K562 (cell line): ENCODE results near the gene KCNK6. TPM values are rescaled to one million over a fixed set of nuclear protein-coding genes. Genes with fewer than 3 reads are reported as not detected.

Experiments used
- ADNP ChIP-seq: fragments of 200-800 bp; sonication (Bioruptor generic); IDR thresholded peaks from 2 replicates; pipeline ENCODE4 v1.6.1; 2016; ENCODE audit warnings: missing genetic modification characterization, missing compliant biosample characterization
- CHD1 ChIP-seq: fragments of 200-600 bp; sonication (generic); IDR thresholded peaks from one replicate; pipeline ENCODE4 v1.6.1; 2012; ENCODE audit warnings: mild to moderate bottlenecking, moderate library complexity, low read length, inconsistent platforms
- FOSL1 ChIP-seq: fragments of 200-800 bp; sonication (Bioruptor generic); conservative IDR thresholded peaks from 2 replicates; pipeline ENCODE4 v1.6.1; 2016; ENCODE audit warnings: missing genetic modification characterization, missing compliant biosample characterization
- FOXJ2 ChIP-seq: fragments of 200-800 bp; sonication (Bioruptor generic); IDR thresholded peaks from 2 replicates; pipeline ENCODE4 v1.6.1; 2016; ENCODE audit warnings: missing genetic modification characterization, missing compliant biosample characterization
- FOXK1 ChIP-seq: sonication (generic); formaldehyde crosslinking; IDR thresholded peaks from 2 replicates; pipeline ENCODE4 v1.8.0; 2022; ENCODE audit warnings: missing genetic modification reagents, mild to moderate bottlenecking, borderline replicate concordance
- FOXK2 ChIP-seq, 2 experiments: fragments of 450-650 bp; IDR thresholded peaks in 1 of 2; conservative IDR thresholded peaks in 1 of 2; 2 replicates each; pipeline ENCODE4 v1.6.1; 2016; ENCODE audit warnings: low read depth in 2 of 2, mild to moderate bottlenecking in 1 of 2
- HMGN3 ChIP-seq: IDR thresholded peaks from 2 replicates; pipeline ENCODE4 v1.6.1; 2011; ENCODE audit warnings: borderline replicate concordance, low read depth, mild to moderate bottlenecking, mixed read lengths, low read length; ENCODE audit not compliant: insufficient read length; ENCODE audit errors: extremely low read depth
- ILK ChIP-seq: fragments of 450-650 bp; IDR thresholded peaks from 2 replicates; pipeline ENCODE4 v1.6.1; 2016; ENCODE audit warnings: missing genetic modification characterization, low read depth, mild to moderate bottlenecking, missing compliant biosample characterization, moderate library complexity, borderline replicate concordance
- PHF20 ChIP-seq: fragments of 450-650 bp; IDR thresholded peaks from 2 replicates; pipeline ENCODE4 v1.6.1; 2018; ENCODE audit not compliant: partially characterized antibody
- PML ChIP-seq: IDR thresholded peaks from 2 replicates; pipeline ENCODE4 v1.6.1; 2012; ENCODE audit warnings: low read length, inconsistent platforms
- RB1 ChIP-seq: fragments of 450-650 bp; IDR thresholded peaks from 2 replicates; pipeline ENCODE4 v1.6.1; 2017; ENCODE audit warnings: low read depth, mild to moderate bottlenecking
- RBFOX2 ChIP-seq: fragments of 200-400 bp; formaldehyde crosslinking; IDR thresholded peaks from 2 replicates; pipeline ENCODE4 v1.6.1; 2017; ENCODE audit warnings: low read depth, mild to moderate bottlenecking, low read length, moderate library complexity
- SLC30A9 ChIP-seq: fragments of 250-450 bp; sonication (Bioruptor Pico); IDR thresholded peaks from 2 replicates; pipeline ENCODE4 v1.8.0; 2022; ENCODE audit warnings: mild to moderate bottlenecking, moderate library complexity
- SMARCB1 ChIP-seq: IDR thresholded peaks from 2 replicates; pipeline ENCODE4 v1.6.1; 2011; ENCODE audit warnings: improper control_type of control experiment, low read depth; ENCODE audit not compliant: insufficient read length
- TCF7L2 ChIP-seq: fragments of 150-350 bp; IDR thresholded peaks from 2 replicates; pipeline ENCODE4 v1.6.1; 2016; ENCODE audit warnings: low read depth, mild to moderate bottlenecking, low read length, moderate library complexity
- XRCC5 ChIP-seq: fragments of 200-400 bp; formaldehyde crosslinking; IDR thresholded peaks from 2 replicates; pipeline ENCODE4 v1.6.1; 2017; ENCODE audit warnings: low read depth, mild to moderate bottlenecking, low read length
- ZNF121 ChIP-seq: sonication (generic); formaldehyde crosslinking; conservative IDR thresholded peaks from 2 replicates; pipeline ENCODE4 v1.8.0; 2022; ENCODE audit warnings: missing genetic modification reagents
- ZNF143 ChIP-seq: sonication (generic); formaldehyde crosslinking; IDR thresholded peaks from 2 replicates; pipeline ENCODE4 v1.9.0; 2022; ENCODE audit warnings: mild to moderate bottlenecking, missing genetic modification reagents
- ZNF830 ChIP-seq: fragments of 250-450 bp; sonication (Bioruptor Pico); IDR thresholded peaks from 2 replicates; pipeline ENCODE4 v1.5.0; 2021; ENCODE audit warnings: mild to moderate bottlenecking
- polyA plus RNA-seq, 8 experiments: library from polyadenylated mRNA; depleted of rRNA in 4 of 8; stranded (reverse) in 5 of 8; unstranded in 3 of 8; fragments of >200 nt; fragmentation: Nextera tagmentation in 2 of 8; fragmentation: Illumina TruSeq in 1 of 8; extraction: Ambion mirVana in 2 of 8; extraction: Trizol in 1 of 8; gene quantifications; 2 replicates each; pipeline versions ENCODE4 v1.2.1 to v1.2.3, GENCODE V29; 2011 to 2014; ENCODE audit warnings: inconsistent platforms in 1 of 8, missing spikeins in 1 of 8
- total RNA-seq, 7 experiments: library from RNA; depleted of rRNA in 6 of 7; stranded (reverse); fragments of >200 nt in 6 of 7; fragmentation: Illumina TruSeq in 2 of 7; extraction: Trizol in 2 of 7; gene quantifications; 2 replicates each; pipeline versions ENCODE4 v1.2.1 to v1.2.3, GENCODE V29; 2011 to 2021; ENCODE audit warnings: low replicate concordance in 1 of 7
- TF ChIP-seq, protein P1 (sequence below): sonication (generic); formaldehyde crosslinking; IDR thresholded peaks from 2 replicates; pipeline ENCODE4 v1.8.0; 2022; ENCODE audit warnings: mild to moderate bottlenecking, missing genetic modification reagents
- TF ChIP-seq, protein P2 (sequence below): fragments of 250-450 bp; sonication (Bioruptor Pico); IDR thresholded peaks from 2 replicates; pipeline ENCODE4 v1.8.0; 2021; ENCODE audit warnings: moderate library complexity, mild to moderate bottlenecking, inconsistent platforms
- TF ChIP-seq, protein P3 (sequence below), 3 experiments: IDR thresholded peaks in 2 of 3; conservative IDR thresholded peaks in 1 of 3; 2 replicates each; pipeline ENCODE4 v1.5.1; 2011 to 2012; ENCODE audit warnings: low read length in 3 of 3, mild to moderate bottlenecking in 3 of 3, control low read depth in 2 of 3, improper control_type of control experiment in 1 of 3, inconsistent platforms in 1 of 3, low read depth in 1 of 3, mixed read lengths in 1 of 3, moderate library complexity in 1 of 3; ENCODE audit not compliant: insufficient read depth in 2 of 3

Gene KCNK6
- total and polyA plus RNA-seq, 9 of the 15 experiments (the other 6 are each of a cell fraction or from before 2014, with no cell fraction given), result 0.05 to 0.42 (median 0.15) TPM

DNA sequence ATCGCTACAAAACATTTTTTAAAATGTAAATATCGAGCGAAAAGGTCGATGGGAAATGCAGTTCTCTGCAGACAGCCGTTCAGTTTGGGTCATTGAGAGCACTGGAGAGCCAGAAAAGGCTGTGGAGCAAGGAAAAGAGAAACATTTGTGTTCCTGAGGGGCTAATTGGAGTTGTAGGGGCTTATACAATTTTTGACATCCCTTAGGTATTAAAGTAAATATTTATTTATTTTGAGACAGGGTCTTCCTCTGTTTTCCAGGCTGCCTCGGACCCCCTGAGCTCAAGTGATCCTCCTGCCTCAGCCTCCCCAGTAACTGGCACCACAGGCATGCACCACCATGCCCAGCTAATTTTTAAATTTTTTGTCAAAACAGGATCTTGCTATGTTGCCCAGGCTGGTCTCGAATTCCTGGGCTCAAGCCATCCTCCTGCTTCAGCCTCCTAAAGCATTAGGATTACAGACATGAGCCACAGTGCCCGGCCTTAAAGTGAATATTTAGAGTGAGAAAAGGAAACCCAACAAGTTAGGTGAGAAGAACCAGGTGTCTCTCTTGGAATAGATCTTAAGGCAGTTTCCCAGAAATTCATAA is 3.1 kb upstream of the KCNK6 start (continued):
- TF ChIP-seq, protein P1, sequence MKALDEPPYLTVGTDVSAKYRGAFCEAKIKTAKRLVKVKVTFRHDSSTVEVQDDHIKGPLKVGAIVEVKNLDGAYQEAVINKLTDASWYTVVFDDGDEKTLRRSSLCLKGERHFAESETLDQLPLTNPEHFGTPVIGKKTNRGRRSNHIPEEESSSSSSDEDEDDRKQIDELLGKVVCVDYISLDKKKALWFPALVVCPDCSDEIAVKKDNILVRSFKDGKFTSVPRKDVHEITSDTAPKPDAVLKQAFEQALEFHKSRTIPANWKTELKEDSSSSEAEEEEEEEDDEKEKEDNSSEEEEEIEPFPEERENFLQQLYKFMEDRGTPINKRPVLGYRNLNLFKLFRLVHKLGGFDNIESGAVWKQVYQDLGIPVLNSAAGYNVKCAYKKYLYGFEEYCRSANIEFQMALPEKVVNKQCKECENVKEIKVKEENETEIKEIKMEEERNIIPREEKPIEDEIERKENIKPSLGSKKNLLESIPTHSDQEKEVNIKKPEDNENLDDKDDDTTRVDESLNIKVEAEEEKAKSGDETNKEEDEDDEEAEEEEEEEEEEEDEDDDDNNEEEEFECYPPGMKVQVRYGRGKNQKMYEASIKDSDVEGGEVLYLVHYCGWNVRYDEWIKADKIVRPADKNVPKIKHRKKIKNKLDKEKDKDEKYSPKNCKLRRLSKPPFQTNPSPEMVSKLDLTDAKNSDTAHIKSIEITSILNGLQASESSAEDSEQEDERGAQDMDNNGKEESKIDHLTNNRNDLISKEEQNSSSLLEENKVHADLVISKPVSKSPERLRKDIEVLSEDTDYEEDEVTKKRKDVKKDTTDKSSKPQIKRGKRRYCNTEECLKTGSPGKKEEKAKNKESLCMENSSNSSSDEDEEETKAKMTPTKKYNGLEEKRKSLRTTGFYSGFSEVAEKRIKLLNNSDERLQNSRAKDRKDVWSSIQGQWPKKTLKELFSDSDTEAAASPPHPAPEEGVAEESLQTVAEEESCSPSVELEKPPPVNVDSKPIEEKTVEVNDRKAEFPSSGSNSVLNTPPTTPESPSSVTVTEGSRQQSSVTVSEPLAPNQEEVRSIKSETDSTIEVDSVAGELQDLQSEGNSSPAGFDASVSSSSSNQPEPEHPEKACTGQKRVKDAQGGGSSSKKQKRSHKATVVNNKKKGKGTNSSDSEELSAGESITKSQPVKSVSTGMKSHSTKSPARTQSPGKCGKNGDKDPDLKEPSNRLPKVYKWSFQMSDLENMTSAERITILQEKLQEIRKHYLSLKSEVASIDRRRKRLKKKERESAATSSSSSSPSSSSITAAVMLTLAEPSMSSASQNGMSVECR (CRISPR knock-in tag), result peak; percentile 57
- TF ChIP-seq, protein P2, sequence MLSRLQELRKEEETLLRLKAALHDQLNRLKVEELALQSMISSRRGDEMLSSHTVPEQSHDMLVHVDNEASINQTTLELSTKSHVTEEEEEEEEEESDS, result 0 out of 2 replicates have a peak, but pooled peaks have one; percentile 48
- TF ChIP-seq XRCC5 (no peak), SLC30A9 (CRISPR knock-in tag) (no peak), ZNF143 (CRISPR knock-in tag) (peak; percentile 63; the same call in 1 of the 2 replicates), FOSL1 (tag) (peak; percentile 6; the same call in 1 of the 2 replicates), FOXK1 (CRISPR knock-in tag) (0 out of 2 replicates have a peak, but pooled peaks have one; percentile 18), ZNF121 (CRISPR knock-in tag) (peak; percentile 100), ILK (0 out of 2 replicates have a peak, but pooled peaks have one; percentile 47), SMARCB1 (peak; percentile 90), RB1 (no peak), FOXK2 (conservative IDR thresholded peaks at IDR 0.05 in 1 of 2, IDR thresholded peaks at IDR 0.05 in 1 of 2; ENCODE audit: low read depth in 2 of 2) (peak in 1 of 2 experiments; percentile 58; a peak in 1 of 4 replicates), FOXJ2 (tag) (no peak), HMGN3 (peak; percentile 4), TCF7L2 (no peak), PHF20 (peak; percentile 45), ZNF830 (CRISPR knock-in tag) (no peak), ADNP (tag) (peak; percentile 44; the same call in 1 of the 2 replicates), CHD1 (peak; percentile 74), RBFOX2 (peak; percentile 54; the same call in 1 of the 2 replicates), PML (no peak)
- TF ChIP-seq, protein P3, sequence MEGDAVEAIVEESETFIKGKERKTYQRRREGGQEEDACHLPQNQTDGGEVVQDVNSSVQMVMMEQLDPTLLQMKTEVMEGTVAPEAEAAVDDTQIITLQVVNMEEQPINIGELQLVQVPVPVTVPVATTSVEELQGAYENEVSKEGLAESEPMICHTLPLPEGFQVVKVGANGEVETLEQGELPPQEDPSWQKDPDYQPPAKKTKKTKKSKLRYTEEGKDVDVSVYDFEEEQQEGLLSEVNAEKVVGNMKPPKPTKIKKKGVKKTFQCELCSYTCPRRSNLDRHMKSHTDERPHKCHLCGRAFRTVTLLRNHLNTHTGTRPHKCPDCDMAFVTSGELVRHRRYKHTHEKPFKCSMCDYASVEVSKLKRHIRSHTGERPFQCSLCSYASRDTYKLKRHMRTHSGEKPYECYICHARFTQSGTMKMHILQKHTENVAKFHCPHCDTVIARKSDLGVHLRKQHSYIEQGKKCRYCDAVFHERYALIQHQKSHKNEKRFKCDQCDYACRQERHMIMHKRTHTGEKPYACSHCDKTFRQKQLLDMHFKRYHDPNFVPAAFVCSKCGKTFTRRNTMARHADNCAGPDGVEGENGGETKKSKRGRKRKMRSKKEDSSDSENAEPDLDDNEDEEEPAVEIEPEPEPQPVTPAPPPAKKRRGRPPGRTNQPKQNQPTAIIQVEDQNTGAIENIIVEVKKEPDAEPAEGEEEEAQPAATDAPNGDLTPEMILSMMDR (IDR thresholded peaks at IDR 0.05 in 2 of 3, conservative IDR thresholded peaks at IDR 0.05 in 1 of 3; ENCODE audit: insufficient read depth in 2 of 3, low read depth in 1 of 3, low read length in 3 of 3), result no peak
